ENCODE data around the gene PORCN. TPM values are rescaled to one million over a fixed set of nuclear protein-coding genes. Genes with fewer than 3 reads are reported as not detected.

The PORCN gene
- total RNA-seq, 1 experiment from 2014 or later, result 16.4 TPM

DNA sequence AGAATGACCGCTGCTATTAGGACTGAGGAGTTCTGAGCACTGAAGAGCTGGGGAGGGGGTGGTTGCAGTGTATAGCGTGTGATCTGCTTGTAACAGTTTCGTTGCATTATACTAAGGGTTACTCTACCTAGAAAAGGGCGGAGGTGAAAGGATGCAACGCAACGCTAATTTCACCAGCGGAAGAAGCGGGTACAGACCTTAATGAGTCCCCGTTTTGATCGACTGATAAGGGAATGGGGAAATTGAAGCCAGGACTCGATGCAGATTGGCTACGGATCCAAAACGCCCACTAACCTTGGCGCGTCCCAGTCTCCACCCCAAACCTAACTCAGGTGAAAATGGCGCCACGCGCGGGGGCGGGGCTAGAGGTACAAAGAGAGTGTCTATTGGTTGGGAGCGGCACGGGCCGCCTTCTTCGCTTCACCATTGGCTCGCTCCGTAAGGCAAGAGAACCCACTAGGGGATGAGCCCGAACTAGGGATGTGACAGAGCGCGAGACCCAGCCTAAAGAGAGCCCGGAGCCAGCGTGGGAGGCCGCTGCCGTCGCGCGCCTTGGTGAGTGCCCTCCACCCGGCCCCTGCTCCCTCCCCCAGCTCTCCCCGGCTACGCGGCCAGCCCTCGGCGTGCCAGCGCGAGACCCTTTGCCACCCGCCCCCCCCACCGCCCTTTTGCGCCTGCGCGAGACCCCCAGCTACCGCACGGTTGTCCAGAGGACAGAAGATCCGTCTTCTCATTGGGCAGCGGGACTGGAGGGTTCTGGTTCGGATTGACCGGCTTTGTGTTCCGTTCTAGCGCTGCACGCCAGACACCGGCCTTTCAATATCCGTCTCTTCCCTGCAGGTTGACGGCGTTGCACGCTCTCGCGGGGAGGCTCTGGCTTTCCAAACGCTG lies 12.8 kb downstream of the PORCN start, which contains the start of gene EBP:
Gene EBP (plus strand): TSS at position 456 of the 891 bp plus-strand sequence. CDS start 1,964 bp downstream, outside the sequence.
- CTCF ChIA-PET, result interaction anchor here (0.6 kb wide), 3 partner anchors 60 to 1023 kb away, joined by 3 to 4 read pairs (median 4); no protein-coding TSS in a partner anchor
- H3K36me3 Mint-ChIP-seq, result peaks cover 12% of the 10 kb centered on the region
- H3K4me3 Mint-ChIP-seq, result peak within 1 kb of the TSS; percentile 82
- POLR2A ChIA-PET, result interaction anchor here (0.6 to 1.3 kb wide), 2 partner anchors 53 to 702 kb away, joined by 4 to 9 read pairs; no protein-coding TSS in a partner anchor
- H3K27ac Mint-ChIP-seq, result peak within 1 kb of the TSS; percentile 97
- peaks cover 11% of the 10 kb centered on the region for H3K4me1 Mint-ChIP-seq
- ATAC-seq, result peak; percentile 95
- H3K9me3 Mint-ChIP-seq, result no peaks in the 10 kb centered on the region
- peak; percentile 88 for DNase-seq (ENCODE audit: low spot score)
- no peaks in the 10 kb centered on the region for H3K27me3 Mint-ChIP-seq (ENCODE audit: low read depth)
- TF ChIP-seq CBFB (CRISPR knock-in tag; IDR thresholded peaks at IDR 0.05; ENCODE audit: low read depth), result no peak
- TF ChIP-seq, protein P1, sequence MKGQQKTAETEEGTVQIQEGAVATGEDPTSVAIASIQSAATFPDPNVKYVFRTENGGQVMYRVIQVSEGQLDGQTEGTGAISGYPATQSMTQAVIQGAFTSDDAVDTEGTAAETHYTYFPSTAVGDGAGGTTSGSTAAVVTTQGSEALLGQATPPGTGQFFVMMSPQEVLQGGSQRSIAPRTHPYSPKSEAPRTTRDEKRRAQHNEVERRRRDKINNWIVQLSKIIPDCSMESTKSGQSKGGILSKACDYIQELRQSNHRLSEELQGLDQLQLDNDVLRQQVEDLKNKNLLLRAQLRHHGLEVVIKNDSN (CRISPR knock-in tag; IDR thresholded peaks at IDR 0.05), result peak; percentile 82
- peak; percentile 61; the same call in 1 of the 2 replicates for TF ChIP-seq ZNF121 (CRISPR knock-in tag; IDR thresholded peaks at IDR 0.05)
- TF ChIP-seq ZNF416 (CRISPR knock-in tag; IDR thresholded peaks at IDR 0.05), result no peak
- no peak for TF ChIP-seq ZNF396 (CRISPR knock-in tag; IDR thresholded peaks at IDR 0.05; ENCODE audit: borderline replicate concordance)
- TF ChIP-seq NFYB (CRISPR knock-in tag; conservative IDR thresholded peaks at IDR 0.05; ENCODE audit: low read depth), result peak; percentile 59
- no peak for TF ChIP-seq NR1H2 (CRISPR knock-in tag; IDR thresholded peaks at IDR 0.05)
- no peak for TF ChIP-seq TCF7 (CRISPR knock-in tag; IDR thresholded peaks at IDR 0.05; ENCODE audit: low read depth)
- TF ChIP-seq NR3C1 (CRISPR knock-in tag; conservative IDR thresholded peaks at IDR 0.05; ENCODE audit: low read depth), result no peak
- TF ChIP-seq NR2C2 (CRISPR knock-in tag; IDR thresholded peaks at IDR 0.05), result no peak
- TF ChIP-seq, protein P2, sequence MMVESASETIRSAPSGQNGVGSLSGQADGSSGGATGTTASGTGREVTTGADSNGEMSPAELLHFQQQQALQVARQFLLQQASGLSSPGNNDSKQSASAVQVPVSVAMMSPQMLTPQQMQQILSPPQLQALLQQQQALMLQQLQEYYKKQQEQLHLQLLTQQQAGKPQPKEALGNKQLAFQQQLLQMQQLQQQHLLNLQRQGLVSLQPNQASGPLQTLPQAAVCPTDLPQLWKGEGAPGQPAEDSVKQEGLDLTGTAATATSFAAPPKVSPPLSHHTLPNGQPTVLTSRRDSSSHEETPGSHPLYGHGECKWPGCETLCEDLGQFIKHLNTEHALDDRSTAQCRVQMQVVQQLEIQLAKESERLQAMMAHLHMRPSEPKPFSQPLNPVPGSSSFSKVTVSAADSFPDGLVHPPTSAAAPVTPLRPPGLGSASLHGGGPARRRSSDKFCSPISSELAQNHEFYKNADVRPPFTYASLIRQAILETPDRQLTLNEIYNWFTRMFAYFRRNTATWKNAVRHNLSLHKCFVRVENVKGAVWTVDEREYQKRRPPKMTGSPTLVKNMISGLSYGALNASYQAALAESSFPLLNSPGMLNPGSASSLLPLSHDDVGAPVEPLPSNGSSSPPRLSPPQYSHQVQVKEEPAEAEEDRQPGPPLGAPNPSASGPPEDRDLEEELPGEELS (CRISPR knock-in tag; IDR thresholded peaks at IDR 0.05), result no peak
- TF ChIP-seq, protein P3, sequence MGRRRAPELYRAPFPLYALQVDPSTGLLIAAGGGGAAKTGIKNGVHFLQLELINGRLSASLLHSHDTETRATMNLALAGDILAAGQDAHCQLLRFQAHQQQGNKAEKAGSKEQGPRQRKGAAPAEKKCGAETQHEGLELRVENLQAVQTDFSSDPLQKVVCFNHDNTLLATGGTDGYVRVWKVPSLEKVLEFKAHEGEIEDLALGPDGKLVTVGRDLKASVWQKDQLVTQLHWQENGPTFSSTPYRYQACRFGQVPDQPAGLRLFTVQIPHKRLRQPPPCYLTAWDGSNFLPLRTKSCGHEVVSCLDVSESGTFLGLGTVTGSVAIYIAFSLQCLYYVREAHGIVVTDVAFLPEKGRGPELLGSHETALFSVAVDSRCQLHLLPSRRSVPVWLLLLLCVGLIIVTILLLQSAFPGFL (CRISPR knock-in tag; IDR thresholded peaks at IDR 0.05; ENCODE audit: borderline replicate concordance), result no peak
- TF ChIP-seq ZNF219 (CRISPR knock-in tag; IDR thresholded peaks at IDR 0.05; ENCODE audit: borderline replicate concordance), result no peak
- TF ChIP-seq ZNF138 (CRISPR knock-in tag; conservative IDR thresholded peaks at IDR 0.05), result no peak
- no peak for TF ChIP-seq CREM (CRISPR knock-in tag; IDR thresholded peaks at IDR 0.05)
- no peak for TF ChIP-seq ESRRA (CRISPR knock-in tag; IDR thresholded peaks at IDR 0.05; ENCODE audit: borderline replicate concordance)
- no peak for TF ChIP-seq SOX15 (CRISPR knock-in tag; IDR thresholded peaks at IDR 0.05)
- TF ChIP-seq IRF2 (CRISPR knock-in tag; IDR thresholded peaks at IDR 0.05; ENCODE audit: borderline replicate concordance, low read depth), result no peak
- no peak for TF ChIP-seq RELA (CRISPR knock-in tag; IDR thresholded peaks at IDR 0.05; ENCODE audit: borderline replicate concordance)
- TF ChIP-seq, protein P4, sequence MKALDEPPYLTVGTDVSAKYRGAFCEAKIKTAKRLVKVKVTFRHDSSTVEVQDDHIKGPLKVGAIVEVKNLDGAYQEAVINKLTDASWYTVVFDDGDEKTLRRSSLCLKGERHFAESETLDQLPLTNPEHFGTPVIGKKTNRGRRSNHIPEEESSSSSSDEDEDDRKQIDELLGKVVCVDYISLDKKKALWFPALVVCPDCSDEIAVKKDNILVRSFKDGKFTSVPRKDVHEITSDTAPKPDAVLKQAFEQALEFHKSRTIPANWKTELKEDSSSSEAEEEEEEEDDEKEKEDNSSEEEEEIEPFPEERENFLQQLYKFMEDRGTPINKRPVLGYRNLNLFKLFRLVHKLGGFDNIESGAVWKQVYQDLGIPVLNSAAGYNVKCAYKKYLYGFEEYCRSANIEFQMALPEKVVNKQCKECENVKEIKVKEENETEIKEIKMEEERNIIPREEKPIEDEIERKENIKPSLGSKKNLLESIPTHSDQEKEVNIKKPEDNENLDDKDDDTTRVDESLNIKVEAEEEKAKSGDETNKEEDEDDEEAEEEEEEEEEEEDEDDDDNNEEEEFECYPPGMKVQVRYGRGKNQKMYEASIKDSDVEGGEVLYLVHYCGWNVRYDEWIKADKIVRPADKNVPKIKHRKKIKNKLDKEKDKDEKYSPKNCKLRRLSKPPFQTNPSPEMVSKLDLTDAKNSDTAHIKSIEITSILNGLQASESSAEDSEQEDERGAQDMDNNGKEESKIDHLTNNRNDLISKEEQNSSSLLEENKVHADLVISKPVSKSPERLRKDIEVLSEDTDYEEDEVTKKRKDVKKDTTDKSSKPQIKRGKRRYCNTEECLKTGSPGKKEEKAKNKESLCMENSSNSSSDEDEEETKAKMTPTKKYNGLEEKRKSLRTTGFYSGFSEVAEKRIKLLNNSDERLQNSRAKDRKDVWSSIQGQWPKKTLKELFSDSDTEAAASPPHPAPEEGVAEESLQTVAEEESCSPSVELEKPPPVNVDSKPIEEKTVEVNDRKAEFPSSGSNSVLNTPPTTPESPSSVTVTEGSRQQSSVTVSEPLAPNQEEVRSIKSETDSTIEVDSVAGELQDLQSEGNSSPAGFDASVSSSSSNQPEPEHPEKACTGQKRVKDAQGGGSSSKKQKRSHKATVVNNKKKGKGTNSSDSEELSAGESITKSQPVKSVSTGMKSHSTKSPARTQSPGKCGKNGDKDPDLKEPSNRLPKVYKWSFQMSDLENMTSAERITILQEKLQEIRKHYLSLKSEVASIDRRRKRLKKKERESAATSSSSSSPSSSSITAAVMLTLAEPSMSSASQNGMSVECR (CRISPR knock-in tag; IDR thresholded peaks at IDR 0.05; ENCODE audit: borderline replicate concordance), result no peak
- TF ChIP-seq SP1 (CRISPR knock-in tag; conservative IDR thresholded peaks at IDR 0.05), result peak; percentile 60; the same call in 1 of the 2 replicates
- TF ChIP-seq SMAD4 (CRISPR knock-in tag; IDR thresholded peaks at IDR 0.05), result no peak
- no peak for TF ChIP-seq JUN (CRISPR knock-in tag; IDR thresholded peaks at IDR 0.05)
- TF ChIP-seq, protein P5, sequence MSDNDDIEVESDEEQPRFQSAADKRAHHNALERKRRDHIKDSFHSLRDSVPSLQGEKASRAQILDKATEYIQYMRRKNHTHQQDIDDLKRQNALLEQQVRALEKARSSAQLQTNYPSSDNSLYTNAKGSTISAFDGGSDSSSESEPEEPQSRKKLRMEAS (CRISPR knock-in tag; IDR thresholded peaks at IDR 0.05), result no peak
- TF ChIP-seq ELF4 (CRISPR knock-in tag; IDR thresholded peaks at IDR 0.05; ENCODE audit: low read depth), result no peak
- TF ChIP-seq EMX1 (CRISPR knock-in tag; IDR thresholded peaks at IDR 0.05), result no peak
- no peak for TF ChIP-seq NFE2L1 (CRISPR knock-in tag; IDR thresholded peaks at IDR 0.05)
- no peak for TF ChIP-seq OVOL2 (CRISPR knock-in tag; IDR thresholded peaks at IDR 0.05; ENCODE audit: borderline replicate concordance)

Measured in WTC11 (cell line).